Measurements from ENCODE around the gene UBTD2.

The UBTD2 gene

DNA sequence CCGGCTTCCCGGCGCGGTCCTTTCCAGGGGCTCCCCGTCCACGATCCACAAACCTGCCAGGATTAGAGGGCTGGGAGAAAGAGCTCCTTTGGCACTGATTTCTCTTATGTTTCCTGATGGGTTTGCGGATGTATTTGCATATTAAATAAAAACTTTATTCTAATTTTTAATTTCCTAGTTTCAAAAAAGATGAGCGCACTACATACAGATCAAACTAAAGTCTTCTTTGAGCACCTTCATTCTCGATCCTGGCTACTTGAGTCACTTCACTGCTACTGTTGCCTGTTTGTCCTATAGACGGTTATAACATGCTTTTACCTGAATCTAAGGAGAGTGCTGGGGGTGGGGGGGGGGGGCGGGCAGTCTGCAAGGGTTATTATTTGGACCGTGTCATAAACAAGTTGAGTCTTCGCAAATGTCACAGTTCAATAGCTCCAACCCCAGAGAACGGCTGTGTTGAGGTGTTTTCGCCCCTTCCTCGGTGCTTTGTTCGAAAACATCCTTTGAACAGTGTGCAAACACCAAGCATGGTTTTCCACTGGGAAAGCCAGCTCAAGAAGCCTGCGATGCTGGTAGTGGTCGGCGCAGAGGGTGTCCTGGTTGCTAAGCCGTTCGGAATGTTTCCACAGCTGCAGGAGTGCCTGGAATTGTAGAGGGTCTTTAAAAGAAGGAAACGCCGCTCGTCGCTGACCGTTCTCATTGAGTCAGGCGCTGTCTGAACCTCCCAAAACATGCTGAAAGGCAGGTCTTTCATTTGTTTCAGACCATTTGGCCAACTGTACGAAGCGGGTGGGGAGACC lies 94.5 kb downstream of the UBTD2 start:
- peak; percentile 49 for DNase-seq

DNA sequence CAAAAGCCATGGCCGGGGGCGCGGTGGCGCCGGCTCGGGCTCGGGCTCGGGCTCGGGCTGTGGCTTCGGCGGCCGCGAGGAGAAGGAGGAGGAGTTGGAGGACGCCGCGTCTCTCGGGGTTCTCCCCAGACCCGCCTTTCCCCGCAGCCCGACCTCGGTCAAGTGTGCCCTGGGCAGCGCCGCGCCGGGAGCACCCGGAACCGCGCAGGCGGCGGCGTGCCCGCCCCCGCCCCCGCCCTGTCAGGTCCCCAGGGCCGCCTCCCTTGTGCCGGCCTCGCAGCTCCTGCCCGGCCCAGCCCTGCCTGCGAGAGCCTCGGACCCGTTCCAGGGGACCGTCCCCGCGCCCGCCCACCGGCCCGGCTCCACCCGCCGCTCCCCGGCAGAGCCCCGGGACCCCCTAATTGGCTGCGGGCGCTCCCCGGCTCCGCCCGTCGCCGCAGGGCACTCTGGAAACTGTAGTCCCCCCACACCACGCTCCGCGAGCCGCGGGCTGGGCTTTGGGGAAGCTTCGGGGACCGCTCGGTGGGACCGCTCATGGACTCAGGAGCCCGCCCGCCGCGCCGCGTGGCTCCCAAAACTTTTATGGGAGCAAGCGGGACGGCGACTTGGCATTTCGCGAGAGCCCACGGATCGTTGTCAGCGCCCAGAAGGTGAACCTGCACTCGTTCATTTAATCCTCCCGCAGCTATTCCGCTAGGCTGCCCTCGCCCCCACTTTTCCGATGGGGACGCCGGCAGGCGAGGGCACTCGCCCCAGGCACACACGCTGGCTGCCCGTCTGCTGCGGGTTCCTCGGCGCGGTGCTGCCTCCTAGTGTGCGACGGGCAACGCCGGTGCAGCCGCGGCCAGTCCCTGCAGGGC lies 95.3 kb downstream of the UBTD2 start, which contains the start of gene STK10:
Gene STK10, minus strand, starts transcription at position 192 of the 860 bp plus-strand sequence. Its CDS starts 182 bp downstream, at position 10.
- peak; percentile 91 for DNase-seq

DNA sequence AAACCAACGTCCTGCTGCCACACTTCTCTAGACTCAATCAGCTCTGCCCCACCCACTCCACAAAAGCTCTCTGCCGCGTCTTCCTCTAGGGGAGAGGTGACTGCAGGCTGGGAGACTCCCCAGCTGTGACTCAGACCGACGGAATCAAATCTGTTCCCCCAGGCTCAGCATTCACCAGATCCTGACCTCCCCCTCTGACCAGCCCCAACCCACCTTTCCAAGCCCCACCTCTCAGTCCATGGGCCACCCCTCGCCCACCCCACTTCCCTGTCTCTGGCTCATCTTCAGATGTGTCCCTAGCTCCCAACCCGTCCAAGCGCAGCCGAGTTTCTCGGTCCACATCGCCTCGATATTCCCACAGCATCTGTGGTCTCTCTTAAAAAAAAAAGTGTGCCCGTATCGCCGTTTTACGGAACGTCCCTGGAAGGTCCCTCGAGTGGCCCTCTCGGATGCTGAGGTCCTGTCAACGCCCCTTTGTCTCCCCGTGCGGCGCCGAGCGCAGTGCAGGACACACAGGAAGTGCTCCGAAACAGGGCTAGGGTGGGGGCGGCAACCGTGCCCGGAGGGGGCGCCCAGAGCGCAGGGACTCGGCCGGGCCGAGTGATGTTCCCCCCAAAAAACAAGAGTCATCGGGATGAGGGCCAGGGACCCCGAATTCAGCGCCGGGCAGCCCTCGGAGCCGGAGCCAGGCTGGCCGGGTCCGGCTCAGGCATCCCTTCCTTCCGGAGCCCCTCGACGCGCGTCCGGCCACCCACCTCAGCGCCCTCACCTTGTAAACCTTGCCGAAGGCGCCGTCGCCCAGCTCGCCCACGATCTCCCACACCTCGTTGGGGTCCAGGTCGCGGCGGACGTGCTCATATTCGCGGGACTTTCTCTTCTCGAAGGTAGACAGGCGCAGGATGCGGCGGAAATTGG lies 96.2 kb downstream of the UBTD2 start:
- peak; percentile 70 for DNase-seq

DNA sequence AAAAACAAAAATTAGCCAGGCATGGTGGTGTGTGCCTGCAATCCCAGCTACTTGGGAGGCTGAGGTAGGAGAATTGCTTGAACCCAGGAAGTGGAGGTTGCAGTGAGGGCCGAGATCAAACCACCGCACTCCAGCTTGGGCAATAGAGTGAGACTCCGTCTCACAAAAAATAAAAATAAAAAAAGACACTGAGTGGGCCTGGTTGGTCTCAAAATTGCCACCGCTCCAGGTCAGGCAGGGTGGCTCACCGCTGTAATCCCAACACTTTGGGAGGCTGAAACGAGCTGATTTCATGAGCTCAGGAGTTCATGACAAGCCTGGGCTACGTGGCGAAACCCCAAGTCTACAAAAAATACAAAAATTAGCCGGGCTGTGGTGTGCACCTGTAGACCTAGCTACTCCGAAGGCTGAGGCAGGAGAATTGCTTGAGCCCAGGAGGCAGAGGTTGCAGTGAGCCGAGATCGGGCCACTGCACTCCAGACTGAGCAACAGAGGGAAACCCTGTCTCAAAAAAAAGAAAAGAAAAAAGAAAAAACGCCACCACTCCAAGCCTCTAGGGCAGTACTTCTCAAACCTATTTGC lies 97.4 kb downstream of the UBTD2 start:
- no peak for DNase-seq

DNA sequence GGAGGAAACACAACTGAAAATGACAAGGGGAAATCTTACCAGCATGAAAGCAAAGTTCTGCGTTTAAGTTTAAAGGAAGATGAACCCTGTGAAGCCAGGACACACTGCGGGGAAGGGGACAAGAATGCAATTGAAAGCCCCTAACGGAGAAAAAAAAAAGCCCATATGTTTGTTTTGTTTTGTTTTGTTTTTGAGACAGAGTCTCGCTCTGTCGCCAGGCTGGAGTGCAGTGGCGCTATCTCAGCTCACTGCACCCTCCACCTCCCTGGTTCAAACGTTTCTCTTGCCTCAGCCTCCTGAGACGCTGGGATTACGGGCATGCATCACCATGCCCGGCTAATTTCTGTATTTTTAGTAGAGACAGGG lies 98.5 kb downstream of the UBTD2 start:
- no peak for DNase-seq

DNA sequence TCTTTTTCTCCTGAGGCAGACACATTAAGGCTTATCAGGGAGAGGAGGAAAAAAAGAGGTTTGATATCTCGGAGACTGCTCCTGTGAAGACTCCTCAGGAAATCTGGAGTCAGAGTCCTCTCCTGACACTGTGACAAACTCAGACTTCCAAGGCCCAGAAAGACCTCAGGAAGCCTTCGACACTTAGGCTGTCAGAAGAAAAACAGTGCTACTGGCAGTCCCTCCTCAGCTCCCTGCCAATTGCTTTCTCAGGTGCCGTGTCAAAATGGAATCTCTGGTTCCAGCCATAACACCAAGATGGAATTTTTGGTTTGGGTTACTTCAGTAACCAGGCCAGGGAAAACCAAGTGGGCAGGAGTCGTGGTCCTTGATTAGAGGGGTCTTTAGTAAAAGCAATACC lies 99.7 kb downstream of the UBTD2 start:
- no peak for DNase-seq

DNA sequence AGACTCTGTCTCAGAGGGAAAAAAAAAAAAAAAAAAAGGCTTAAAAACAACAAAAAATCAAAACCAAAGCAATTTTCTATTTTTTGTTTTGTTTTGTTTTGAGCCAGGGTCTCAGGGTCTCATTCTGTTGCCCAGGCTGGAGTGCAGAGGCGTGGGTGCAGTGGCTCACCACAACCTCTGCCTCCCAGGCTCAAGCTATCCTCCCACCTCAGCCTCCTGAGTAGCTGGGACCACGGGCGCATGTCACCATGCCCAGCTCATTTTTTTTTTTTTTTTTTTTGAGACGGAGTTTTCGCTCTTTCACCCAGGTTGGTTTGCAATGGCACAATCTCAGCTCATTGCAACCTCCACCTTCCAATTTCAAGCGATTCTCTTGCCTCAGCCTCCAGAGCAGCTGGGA lies 101.3 kb downstream of the UBTD2 start:
- no peak for DNase-seq

DNA sequence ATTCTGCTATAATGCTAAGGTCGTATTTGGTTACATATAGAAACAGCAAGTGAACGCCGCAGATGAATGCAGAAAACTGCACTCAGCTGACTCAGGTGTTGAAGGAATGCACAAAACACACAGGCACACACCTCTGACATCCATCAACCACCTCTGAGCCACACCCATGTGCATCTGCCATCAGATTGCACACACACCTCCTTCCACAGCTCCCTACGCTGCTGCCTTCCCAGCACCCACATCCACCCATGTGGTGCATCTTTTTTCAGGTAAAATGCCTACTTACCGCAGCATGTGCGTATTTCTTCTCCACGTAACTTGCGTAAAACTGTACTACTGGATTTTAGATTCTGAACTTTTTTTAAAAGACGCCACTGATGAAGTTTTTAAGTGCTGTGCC lies 102.6 kb downstream of the UBTD2 start:
- DNase-seq, result no peak

DNA sequence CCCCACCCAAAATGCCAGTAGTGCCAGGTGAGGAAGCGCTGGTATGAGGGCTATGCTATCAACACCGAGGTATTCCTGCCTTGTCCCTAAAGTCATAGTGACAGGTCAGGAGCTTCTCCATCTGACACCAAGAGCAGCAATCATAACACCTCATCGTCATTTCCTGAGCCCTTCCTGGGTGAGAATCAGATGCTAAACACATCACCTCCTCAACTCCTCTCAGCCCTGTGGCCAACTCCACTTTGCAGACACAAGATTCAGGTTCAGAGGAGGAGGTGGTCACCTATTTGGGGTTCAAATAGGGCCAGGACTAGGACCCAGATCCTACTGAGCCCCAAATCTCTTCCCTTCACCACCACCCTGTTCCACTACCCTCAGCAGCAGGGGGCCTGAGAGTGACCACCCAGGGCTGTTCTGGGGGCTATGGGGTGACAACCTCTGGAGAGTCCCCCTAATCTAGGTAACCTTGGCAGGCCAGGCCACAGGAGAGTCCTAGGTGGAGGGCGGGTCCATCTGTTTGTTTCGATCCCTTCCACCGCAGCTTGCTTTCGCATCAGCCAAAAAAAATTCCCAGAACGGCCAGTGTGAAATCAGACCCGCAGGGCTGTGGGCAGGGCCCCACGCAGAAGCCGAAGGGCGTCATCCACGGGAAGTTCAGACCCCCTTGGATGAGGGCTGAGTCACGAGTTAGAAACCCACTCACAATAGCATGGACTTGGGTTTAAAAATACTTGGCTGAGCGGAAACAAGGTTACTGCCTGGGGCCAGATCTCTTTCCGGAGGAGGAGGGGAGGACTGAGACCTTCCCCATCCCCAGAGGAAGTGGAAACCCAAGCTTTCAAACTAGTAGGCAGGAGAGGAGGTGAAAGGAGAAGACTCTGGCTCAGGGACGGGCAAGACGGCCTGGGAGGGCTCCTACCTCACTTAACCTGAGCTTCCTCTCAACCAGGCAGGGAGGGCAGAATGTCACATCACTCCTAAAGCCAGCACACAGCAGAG lies 104.3 kb downstream of the UBTD2 start:
- peak; percentile 52 for DNase-seq

DNA sequence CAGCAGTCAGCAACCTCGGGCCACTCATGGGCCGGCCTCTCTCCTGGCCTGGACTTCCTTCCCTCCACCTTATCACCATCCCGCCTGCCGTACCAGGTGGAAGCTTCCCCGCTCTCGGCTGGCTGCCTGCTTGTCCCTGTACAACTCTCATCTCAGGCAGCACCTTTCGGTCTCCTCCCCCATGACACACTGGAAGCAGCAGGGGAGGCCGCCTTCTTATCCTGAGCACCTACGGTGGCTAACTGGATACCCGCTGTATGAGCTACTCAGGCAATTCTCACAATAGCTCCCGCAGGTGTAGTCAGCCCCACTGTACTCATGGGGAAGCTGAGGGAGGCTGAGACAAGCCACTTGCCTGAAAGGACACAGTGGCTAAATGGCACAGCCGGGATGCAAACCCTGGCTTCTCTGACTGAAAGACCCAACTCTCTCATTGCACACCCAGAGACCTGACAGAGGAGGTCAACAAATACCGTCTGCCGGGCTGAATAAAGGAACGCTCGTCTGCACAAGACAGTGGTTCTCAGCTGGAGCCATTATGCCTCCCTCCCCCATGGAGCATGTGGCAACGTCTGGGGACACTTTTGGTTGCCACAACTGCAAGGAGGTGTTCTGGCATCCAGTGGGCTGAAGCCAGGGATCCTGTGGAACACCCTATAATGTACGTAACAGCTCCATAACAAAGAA lies 105.1 kb downstream of the UBTD2 start:
- no peak for DNase-seq

DNA sequence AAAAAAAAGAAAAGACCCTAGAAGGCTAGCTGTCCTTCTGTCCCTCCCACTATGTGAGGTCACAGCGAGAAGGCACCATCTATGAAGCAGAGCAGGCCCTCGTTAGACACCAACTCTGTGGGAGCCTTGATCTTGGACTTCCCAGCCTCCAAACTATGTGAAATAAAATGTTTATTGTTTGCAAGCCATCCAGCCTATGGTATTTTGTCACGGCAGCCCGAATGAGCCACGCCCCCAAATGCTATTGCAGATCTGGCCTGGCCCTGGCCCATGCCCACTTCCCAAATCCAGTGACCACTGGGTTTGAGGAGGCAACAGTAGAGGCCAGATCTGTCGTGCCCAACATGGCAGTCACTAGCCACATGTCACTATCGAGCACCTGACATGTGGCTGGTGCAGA lies 106.4 kb downstream of the UBTD2 start:
- DNase-seq, result no peak

DNA sequence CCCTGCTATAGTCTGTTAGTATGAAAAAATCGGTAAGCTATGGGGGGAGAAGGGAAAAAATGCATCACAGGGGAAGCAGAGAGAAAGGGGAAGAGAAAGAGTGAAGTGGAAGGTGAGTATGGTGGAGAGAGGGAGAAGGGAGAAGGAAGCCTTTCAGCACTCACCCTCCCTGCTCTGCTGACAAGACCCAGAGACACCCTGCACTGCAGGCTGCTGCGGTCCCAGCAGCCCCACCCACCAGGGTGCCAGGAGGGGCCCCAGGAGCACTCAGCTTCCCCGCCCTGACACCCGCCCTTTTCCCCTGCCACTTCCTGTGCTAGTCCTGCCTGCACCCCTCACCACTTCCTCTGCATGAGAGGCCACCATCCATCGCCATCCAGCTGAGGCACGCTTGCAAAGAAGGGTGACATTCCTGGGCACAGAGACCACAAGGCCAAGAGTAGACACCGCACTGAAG lies 108.3 kb downstream of the UBTD2 start:
- DNase-seq, result no peak

DNA sequence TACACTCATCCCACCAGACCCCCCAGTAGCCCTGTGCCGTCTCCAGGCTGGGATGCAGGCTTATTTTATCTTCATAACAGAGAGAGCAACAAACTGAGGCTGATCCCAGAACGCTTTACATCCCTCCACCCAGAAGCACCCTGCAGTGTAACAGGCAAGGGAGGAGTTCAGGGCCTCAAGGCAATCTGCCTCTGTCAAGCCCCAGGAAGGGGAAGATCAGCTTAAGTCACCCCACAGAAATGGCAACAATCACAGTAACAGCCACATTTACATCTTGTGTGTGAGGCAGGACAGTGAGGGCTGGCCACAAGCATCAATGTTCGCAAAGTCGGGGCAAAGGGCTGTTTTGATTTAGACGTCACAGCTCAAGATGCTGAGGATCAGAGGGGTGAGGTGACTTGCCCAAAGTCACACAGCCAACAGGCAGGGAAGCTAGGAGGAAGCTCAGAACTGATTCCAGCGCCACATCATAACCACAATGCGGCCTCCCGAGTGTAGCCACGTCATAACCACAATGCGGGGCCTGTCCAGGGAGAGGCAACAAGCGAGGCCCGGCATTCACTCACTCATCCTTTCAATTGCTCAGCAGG lies 109.9 kb downstream of the UBTD2 start:
- peak; percentile 65 for DNase-seq

DNA sequence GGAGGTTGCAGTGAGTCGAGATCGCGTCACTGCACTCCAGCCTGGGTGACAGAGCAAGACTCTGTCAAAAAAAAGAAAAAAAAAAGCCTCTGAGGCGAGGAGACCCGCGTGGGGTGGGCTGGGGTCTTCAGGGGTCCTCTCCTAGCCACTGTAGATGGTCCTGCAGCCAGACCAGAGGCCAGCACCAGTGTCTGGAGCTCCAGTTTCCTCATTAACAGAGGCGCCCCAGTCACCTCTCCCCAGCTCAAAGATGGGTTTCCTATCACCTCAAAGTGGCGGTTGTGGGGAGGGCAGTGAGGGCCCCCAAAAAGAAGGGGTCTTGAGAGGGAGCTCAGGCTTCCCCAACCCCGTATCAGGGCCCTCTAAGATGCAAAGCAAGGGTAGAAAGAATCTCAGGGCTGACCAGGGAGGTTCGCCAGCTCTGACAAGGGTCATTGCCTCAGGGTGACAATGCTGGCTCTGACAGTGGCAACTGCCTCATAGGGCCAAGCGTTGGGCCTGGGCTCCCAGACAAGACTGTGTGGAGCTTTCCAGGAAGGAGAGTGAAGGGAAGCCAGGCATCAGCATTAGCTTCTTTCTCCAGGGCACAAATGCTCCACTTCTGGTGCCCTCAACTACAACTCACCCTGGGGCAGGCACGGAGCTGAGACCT lies 110.5 kb downstream of the UBTD2 start:
- no peak for DNase-seq

DNA sequence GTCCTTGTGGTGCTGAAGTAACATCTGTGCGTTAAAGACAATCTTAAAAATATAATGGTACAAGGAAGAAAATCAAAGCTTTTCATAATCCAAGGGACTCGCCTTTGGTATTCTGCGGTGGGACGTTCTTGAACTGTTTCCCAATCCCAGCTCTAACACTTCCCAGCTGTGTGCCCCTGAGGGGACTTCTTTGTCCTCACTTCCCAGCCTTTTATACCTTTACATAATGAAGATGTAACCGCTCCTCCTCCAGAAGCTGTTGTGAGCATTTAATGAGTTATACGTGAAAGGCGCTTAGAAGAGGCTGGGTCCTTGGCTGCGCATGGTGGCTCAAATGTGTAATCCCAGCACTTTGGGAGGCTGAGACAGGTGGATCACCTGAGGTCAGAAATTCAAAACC lies 112.4 kb downstream of the UBTD2 start:
- DNase-seq, result no peak

DNA sequence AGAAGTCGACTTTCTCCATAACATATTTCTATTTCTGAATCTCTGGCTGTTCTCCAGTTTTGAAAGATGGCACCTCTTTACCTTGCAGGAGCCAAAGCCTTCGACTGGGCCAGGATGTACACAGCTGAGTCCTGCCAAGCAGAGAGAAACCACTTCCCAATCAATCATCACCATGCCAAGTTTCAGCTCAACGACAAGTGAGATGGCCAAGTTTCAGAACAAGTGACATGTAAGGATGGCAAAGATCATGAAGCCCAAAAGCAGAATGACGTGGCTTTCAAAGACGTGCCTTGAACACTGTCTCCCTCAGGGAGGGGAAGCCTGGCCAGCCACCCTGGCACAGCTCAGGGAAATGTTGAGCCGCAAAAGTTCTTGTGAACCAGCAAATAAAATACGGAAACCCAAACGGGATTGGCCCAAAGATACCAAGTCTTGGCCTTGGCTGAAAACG lies 113.3 kb downstream of the UBTD2 start:
- DNase-seq, result no peak

DNA sequence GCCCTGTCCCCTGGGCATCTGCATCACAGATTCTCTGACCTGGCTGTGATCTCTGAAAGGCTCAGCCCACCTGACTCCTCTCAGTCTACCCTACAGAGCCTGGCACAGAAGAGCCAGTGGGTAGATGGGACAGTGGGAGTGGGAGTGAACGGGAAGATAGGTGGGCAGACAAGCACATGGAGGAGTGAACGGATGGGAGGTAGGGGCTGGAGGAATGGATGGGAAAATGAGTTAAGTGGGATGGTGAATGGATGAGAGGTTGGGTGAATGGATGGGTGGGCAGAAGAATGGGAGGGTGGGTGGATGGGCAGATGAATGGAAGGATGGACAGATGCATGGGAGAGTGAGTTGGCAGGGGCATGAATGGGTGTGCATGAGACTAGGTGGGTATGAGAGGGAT lies 114.3 kb downstream of the UBTD2 start:
- DNase-seq, result no peak

DNA sequence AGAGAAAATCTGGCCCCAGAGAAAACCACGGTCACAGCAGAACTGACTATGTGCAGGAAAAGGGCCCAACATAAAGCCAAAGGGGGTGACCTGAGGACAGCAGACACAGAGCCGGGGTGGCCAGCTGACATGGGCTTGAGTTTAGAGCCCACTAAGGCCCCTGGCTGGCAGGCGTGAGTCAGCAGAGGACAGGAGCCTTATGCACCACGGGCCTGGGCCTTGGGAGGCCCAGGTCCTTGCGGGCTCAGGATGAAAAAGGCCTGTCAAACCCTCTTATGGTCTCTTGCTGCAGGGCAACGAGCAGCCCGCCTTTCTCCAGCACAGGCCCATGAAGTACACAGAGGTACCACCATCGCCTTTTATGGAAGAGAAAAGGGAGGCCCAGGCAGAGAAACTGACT lies 115.3 kb downstream of the UBTD2 start:
- no peak for DNase-seq

DNA sequence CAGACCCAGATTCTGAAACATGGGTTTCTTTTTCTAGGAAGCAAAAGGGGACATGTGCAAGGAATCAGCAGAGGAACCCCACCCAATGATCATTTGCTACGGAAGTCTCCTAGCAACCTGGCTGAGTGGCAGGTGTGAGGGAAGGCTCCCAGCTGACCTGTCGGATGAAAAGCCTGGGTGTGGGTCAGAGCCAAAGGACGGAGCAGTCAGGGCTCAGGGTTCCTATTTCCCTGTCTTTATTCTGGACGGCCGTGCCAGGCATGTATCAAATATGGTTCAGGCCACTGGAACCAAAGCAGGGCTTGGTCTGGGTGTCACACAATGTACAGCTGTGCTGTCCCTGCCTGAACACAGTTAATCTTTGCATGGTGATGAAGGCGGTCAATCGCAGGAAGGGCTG lies 115.7 kb downstream of the UBTD2 start:
- DNase-seq, result no peak

All from fibroblast of upper back skin (primary cell).